Natural killer cell (primary cell): ENCODE data around the gene PLCD3. TPM values are rescaled to one million over a fixed set of nuclear protein-coding genes. Genes with fewer than 3 reads are reported as not detected.
"Not testable (repeated sequence)": the region's sequence is repeated elsewhere in the genome, so short reads cannot be mapped to it uniquely, and the experiment has no call there.

Experiments used
- ATAC-seq, 3 donors: fragments of 150-1000 bp in 2 of 3; fragments of 200-7000 bp in 1 of 3; cut with Tn5 transposase; 1 replicate in 1 of 3; 2 replicates in 2 of 3; pipeline ENCODE4 v1.10.0; 2021; ENCODE audit warnings: mild to moderate bottlenecking in 2 of 3, moderate library complexity in 2 of 3
- DNase-seq, 2 donors: peaks; one replicate each; pipeline versions ENCODE4 v3.0.0 to v3.0.0-alpha.2; 2013 to 2021; ENCODE audit warnings: mixed read lengths in 1 of 2
- H3K27ac ChIP-seq: one replicate; pipeline ENCODE4 v1.5.1; 2013; ENCODE audit warnings: mild to moderate bottlenecking, low read length
- H3K27me3 ChIP-seq: one replicate; pipeline ENCODE4 v1.6.1; 2013; ENCODE audit warnings: low read length; ENCODE audit not compliant: control insufficient read depth, insufficient read depth
- H3K36me3 ChIP-seq: one replicate; pipeline ENCODE4 v1.6.1; 2013; ENCODE audit warnings: low read length; ENCODE audit not compliant: control insufficient read depth, insufficient read depth
- H3K4me1 ChIP-seq: one replicate; pipeline ENCODE4 v1.6.1; 2013; ENCODE audit warnings: low read length; ENCODE audit not compliant: control insufficient read depth, insufficient read depth
- H3K4me3 ChIP-seq: one replicate; pipeline ENCODE4 v1.5.1; 2013; ENCODE audit warnings: low read length
- H3K9me3 ChIP-seq: one replicate; pipeline ENCODE4 v1.6.1; 2013; ENCODE audit warnings: low read length; ENCODE audit not compliant: control insufficient read depth, insufficient read depth
- H3K27ac Mint-ChIP-seq, 2 donors: one replicate each; pipeline ENCODE4 v1.8.0; 2022; ENCODE audit warnings: mild to moderate bottlenecking in 2 of 2, mixed read lengths in 2 of 2, moderate library complexity in 1 of 2
- H3K27me3 Mint-ChIP-seq, 2 donors: one replicate each; pipeline ENCODE4 v1.8.0; 2022; ENCODE audit warnings: low read depth in 2 of 2, mixed read lengths in 2 of 2
- H3K36me3 Mint-ChIP-seq: one replicate; pipeline ENCODE4 v1.8.0; 2022; ENCODE audit warnings: mixed read lengths
- H3K4me1 Mint-ChIP-seq, 2 donors: one replicate each; pipeline ENCODE4 v1.8.0; 2022; ENCODE audit warnings: mixed read lengths in 2 of 2
- H3K4me3 Mint-ChIP-seq: one replicate; pipeline ENCODE4 v1.8.0; 2022; ENCODE audit warnings: mild to moderate bottlenecking, moderate library complexity, mixed read lengths
- H3K9me3 Mint-ChIP-seq, 2 donors: one replicate each; pipeline ENCODE4 v1.8.0; 2022; ENCODE audit warnings: mixed read lengths in 2 of 2
- CTCF ChIP-seq: fragments of 200-600 bp; IDR thresholded peaks from one replicate; pipeline ENCODE4 v1.8.0; 2022; ENCODE audit warnings: antibody characterized with exemption
- WGBS: methylation state at CpG from one replicate; pipeline ENCODE4 v1.1.7; 2013; ENCODE audit warnings: missing lambda C conversion rate; ENCODE audit not compliant: insufficient coverage; 5-methylcytosine and 5-hydroxymethylcytosine counted together
- intact Hi-C: fragments of 100-400 bp; cut with micrococcal nuclease; formaldehyde crosslinking; loops from one replicate; pipeline ENCODE4 v1.14.2; 2022
- total RNA-seq, 4 donors: library from RNA; stranded (reverse); fragments of 120-200 nt in 1 of 4; gene quantifications; one replicate each; pipeline versions ENCODE4 v1.2.3 to v1.2.4, GENCODE V29; 2013 to 2022

PLCD3 gene
- total RNA-seq, 3 donors from 2014 or later (not counting 1 experiment from before 2014, with no cell fraction given): 2.5 to 2.9 (median 2.5) TPM

GRCh38 chr17:45128331-45128730, 4.0 kb downstream of the PLCD3 start:
- ATAC-seq (no peak), DNase-seq (no peak)
- Histone ChIP-seq H3K27ac (no peak overlapping the region), H3K27me3 (no peaks in the 10 kb centered on the region), H3K9me3 (no peaks in the 10 kb centered on the region), H3K36me3 (no peaks in the 10 kb centered on the region), H3K4me3 (no peak overlapping the region), H3K4me1 (peaks cover 21% of the 10 kb centered on the region)
- TF ChIP-seq CTCF: no peak
- peaks cover 0 to 3% of the 10 kb centered on the region in 2 donors for H3K27me3 Mint-ChIP-seq
- no peaks in the 10 kb centered on the region for H3K36me3 Mint-ChIP-seq
- no peaks in the 10 kb centered on the region for H3K9me3 Mint-ChIP-seq
- H3K27ac Mint-ChIP-seq: no peak overlapping the region
- H3K4me3 Mint-ChIP-seq: no peak overlapping the region
- WGBS: 83% methylated on average over 5 of the region's 5 CpGs
- intact Hi-C loops: no loop called here
- H3K4me1 Mint-ChIP-seq: peaks cover 0 to 3% of the 10 kb centered on the region in 2 donors

- 87% methylated on average over 20 of the region's 20 CpGs for WGBS
- Mint-ChIP-seq H3K4me3 (no peak overlapping the region), H3K36me3 (no peaks in the 10 kb centered on the region), H3K27ac (peak overlapping the region in 1 of 2 donors; percentile 15), H3K27me3 (peaks cover 0 to 3% of the 10 kb centered on the region in 2 donors), H3K4me1 (peaks cover 0 to 3% of the 10 kb centered on the region in 2 donors), H3K9me3 (no peaks in the 10 kb centered on the region)
- Histone ChIP-seq H3K4me1 (peaks cover 15% of the 10 kb centered on the region), H3K9me3 (no peaks in the 10 kb centered on the region), H3K27ac (no peak overlapping the region), H3K4me3 (no peak overlapping the region), H3K27me3 (no peaks in the 10 kb centered on the region), H3K36me3 (no peaks in the 10 kb centered on the region)
- no peak for DNase-seq
- intact Hi-C loops: no loop called here
- no peak for ATAC-seq
- no peak for TF ChIP-seq CTCF
Observed at GRCh38 chr17:45127548-45128300, 4.6 kb downstream of the PLCD3 start.

- DNase-seq: no peak
- peaks cover 0 to 3% of the 10 kb centered on the region in 2 donors for H3K27me3 Mint-ChIP-seq
- no peak overlapping the region for H3K4me3 Mint-ChIP-seq
- no peaks in the 10 kb centered on the region for H3K9me3 Mint-ChIP-seq
- intact Hi-C loops: no loop called here
- WGBS: 96% methylated on average over 8 of the region's 8 CpGs
- no peak overlapping the region for H3K27ac ChIP-seq
- H3K4me1 ChIP-seq: peaks cover 15% of the 10 kb centered on the region
- no peak overlapping the region for H3K27ac Mint-ChIP-seq
- no peak for TF ChIP-seq CTCF
- ATAC-seq: no peak
- no peak overlapping the region for H3K4me3 ChIP-seq
- no peaks in the 10 kb centered on the region for H3K9me3 ChIP-seq
- peaks cover 0 to 3% of the 10 kb centered on the region in 2 donors for H3K4me1 Mint-ChIP-seq
- H3K36me3 ChIP-seq: no peaks in the 10 kb centered on the region
- H3K27me3 ChIP-seq: no peaks in the 10 kb centered on the region
- H3K36me3 Mint-ChIP-seq: no peaks in the 10 kb centered on the region
Observed at GRCh38 chr17:45127207-45127547, 5.1 kb downstream of the PLCD3 start.

- Mint-ChIP-seq H3K27me3 (peaks cover 0 to 3% of the 10 kb centered on the region in 2 donors), H3K4me3 (no peak overlapping the region), H3K27ac (no peak overlapping the region), H3K36me3 (no peaks in the 10 kb centered on the region), H3K9me3 (no peaks in the 10 kb centered on the region), H3K4me1 (no peaks in the 10 kb centered on the region)
- DNase-seq (no peak), ATAC-seq (no peak)
- 98% methylated on average over 6 of the region's 8 CpGs for WGBS
- TF ChIP-seq CTCF: no peak
- intact Hi-C loops: no loop called here
- Histone ChIP-seq H3K27me3 (no peaks in the 10 kb centered on the region), H3K4me1 (peaks cover 8% of the 10 kb centered on the region), H3K4me3 (no peak overlapping the region), H3K9me3 (no peaks in the 10 kb centered on the region), H3K36me3 (no peaks in the 10 kb centered on the region), H3K27ac (no peak overlapping the region)
Observed at GRCh38 chr17:45125509-45125908, 6.8 kb downstream of the PLCD3 start.

- ATAC-seq, H3K4me3 Mint-ChIP-seq, H3K4me3 ChIP-seq, H3K27ac ChIP-seq, H3K4me1 Mint-ChIP-seq, H3K9me3 ChIP-seq, H3K36me3 ChIP-seq, DNase-seq, H3K27me3 ChIP-seq, H3K4me1 ChIP-seq, H3K9me3 Mint-ChIP-seq, intact Hi-C loops, H3K27me3 Mint-ChIP-seq, H3K36me3 Mint-ChIP-seq: not testable (repeated sequence)
- peak overlapping the region in 1 of 2 donors; percentile 58 for H3K27ac Mint-ChIP-seq
- WGBS: 83% methylated on average over 5 of the region's 5 CpGs
Observed at GRCh38 chr17:45124797-45125122, 7.6 kb downstream of the PLCD3 start.
